T-helper 17 cell (primary cell): ENCODE data around the gene CDC42BPB. TPM values are rescaled to one million over a fixed set of nuclear protein-coding genes. Genes with fewer than 3 reads are reported as not detected.
A peak's percentile ranks its signal among the peaks of the same experiment; 100 is the strongest.
"Not testable (repeated sequence)": the region's sequence is repeated elsewhere in the genome, so short reads cannot be mapped to it uniquely, and the experiment has no call there.

Experiments used
- ATAC-seq: fragments of 150-1000 bp; cut with Tn5 transposase; 2 replicates; pipeline ENCODE4 v1.10.0; 2021; ENCODE audit warnings: mild to moderate bottlenecking, moderate library complexity
- DNase-seq, 3 donors: peaks; one replicate each; pipeline versions ENCODE4 v3.0.0 to v3.0.0-alpha.2; 2020 to 2021
- H3K9me3 ChIP-seq: one replicate; pipeline ENCODE4 v1.7.0; 2013; ENCODE audit warnings: low read length, mild to moderate bottlenecking; ENCODE audit not compliant: control insufficient read depth, poor library complexity, severe bottlenecking
- H3K27ac Mint-ChIP-seq: one replicate; pipeline ENCODE4 v1.8.0; 2022; ENCODE audit warnings: mild to moderate bottlenecking, moderate library complexity, mixed read lengths
- H3K27me3 Mint-ChIP-seq: one replicate; pipeline ENCODE4 v1.8.0; 2022; ENCODE audit warnings: mixed read lengths
- H3K36me3 Mint-ChIP-seq: one replicate; pipeline ENCODE4 v1.8.0; 2022; ENCODE audit warnings: low read depth, mixed read lengths
- H3K4me1 Mint-ChIP-seq: one replicate; pipeline ENCODE4 v1.8.0; 2022; ENCODE audit warnings: mild to moderate bottlenecking, mixed read lengths
- H3K4me3 Mint-ChIP-seq: one replicate; pipeline ENCODE4 v1.8.0; 2022; ENCODE audit warnings: mild to moderate bottlenecking, moderate library complexity, mixed read lengths
- total RNA-seq, 4 donors: library from RNA in 2 of 4; stranded (reverse) in 2 of 4; gene quantifications; one replicate each; pipeline ENCODE4 v1.2.3 and lab custom pipeline; 2022 to 2026

CDC42BPB gene
- total RNA-seq, 2 donors from 2014 or later, result 11.6 to 16.3 TPM

DNA sequence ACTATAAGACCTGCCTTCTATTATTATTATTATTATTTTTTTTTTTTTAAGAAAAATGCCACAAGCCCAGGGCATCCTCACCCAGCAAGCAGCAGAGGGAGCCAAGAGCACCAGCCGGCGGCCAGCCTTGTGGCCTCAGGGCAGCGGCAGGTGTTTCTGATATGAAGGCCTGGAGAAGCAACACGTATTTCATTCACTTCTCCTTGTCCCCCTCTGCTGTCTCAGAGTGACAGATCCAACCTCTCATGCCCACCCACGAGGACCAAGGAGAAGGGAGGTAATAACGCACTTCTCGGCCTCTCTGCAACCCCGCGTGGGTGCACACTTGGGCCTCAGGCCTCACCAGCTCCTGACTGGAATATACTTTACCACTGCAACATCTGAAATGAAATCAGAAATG, 25.4 kb downstream of the CDC42BPB start:
- no peak overlapping the region for H3K4me3 Mint-ChIP-seq
- H3K9me3 ChIP-seq, result no peaks in the 10 kb centered on the region
- DNase-seq (no peak), ATAC-seq (no peak)
- H3K36me3 Mint-ChIP-seq, result no peaks in the 10 kb centered on the region
- no peak overlapping the region for H3K27ac Mint-ChIP-seq
- peaks cover 5% of the 10 kb centered on the region for H3K4me1 Mint-ChIP-seq
- H3K27me3 Mint-ChIP-seq, result no peaks in the 10 kb centered on the region

DNA sequence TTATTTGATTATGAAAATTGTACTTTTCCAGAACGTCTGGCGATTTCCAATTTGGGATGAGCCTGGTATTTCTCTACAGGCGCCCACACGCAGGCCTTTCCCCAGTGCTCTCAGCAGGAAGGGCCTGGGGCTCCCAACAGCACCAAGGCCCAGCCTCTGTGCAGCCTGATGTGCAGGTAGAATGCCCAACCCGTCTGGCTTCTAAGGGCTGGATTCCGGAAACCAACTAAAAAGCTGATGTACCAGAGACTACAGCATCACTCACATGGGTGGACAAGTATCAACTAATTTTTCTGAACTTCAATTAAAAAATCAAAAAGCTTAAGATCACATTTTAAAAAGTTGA, 25.8 kb downstream of the CDC42BPB start:
- DNase-seq, result no peak

DNA sequence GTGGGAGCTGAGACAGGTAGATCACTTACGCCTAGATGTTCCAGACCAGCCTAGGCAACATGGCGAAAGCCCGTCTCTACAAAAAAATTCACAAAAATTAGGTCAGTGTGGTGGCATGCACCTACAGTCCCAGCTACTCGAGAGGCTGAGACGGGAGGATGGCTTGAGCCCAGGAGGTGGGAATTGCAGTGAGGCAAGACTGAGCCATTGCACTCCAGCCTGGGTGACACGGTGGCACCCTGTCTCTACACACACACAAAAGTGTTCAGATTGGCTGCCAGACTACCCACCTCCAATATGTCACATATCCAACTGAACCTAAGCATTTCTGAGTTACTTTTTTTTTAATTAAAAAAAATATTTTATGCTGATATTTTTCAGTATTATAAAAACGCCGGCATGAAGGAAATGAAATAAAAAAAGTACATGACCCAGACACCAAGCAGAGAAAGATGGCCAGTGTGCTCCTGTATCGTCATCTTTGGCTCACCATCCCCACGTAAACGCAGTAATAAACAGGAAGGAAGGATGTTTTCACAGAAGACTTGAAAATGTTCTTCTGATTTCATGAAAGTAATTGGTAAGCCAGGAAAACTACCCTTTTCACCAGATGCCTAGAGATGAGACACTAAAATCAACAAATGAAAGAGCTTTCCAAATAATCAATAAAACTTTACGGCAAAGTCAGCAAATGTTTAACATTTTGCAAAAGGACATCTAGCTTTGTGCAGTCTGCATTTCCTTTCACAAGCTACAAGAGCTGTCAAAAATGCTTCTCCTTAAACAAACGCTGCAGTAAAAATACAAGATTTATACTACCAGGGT, 26.4 kb downstream of the CDC42BPB start:
- no peaks in the 10 kb centered on the region for H3K36me3 Mint-ChIP-seq
- H3K27ac Mint-ChIP-seq, result no peak overlapping the region
- ATAC-seq (no peak), DNase-seq (no peak)
- H3K4me1 Mint-ChIP-seq, result peaks cover 5% of the 10 kb centered on the region
- no peaks in the 10 kb centered on the region for H3K27me3 Mint-ChIP-seq
- H3K4me3 Mint-ChIP-seq, result no peak overlapping the region
- H3K9me3 ChIP-seq, result no peaks in the 10 kb centered on the region

More for the DNA sequence above, 25.8 kb downstream of the CDC42BPB start:
- Mint-ChIP-seq H3K27me3 (no peaks in the 10 kb centered on the region), H3K4me1 (peaks cover 5% of the 10 kb centered on the region), H3K27ac (no peak overlapping the region), H3K4me3 (no peak overlapping the region), H3K36me3 (no peaks in the 10 kb centered on the region)
- H3K9me3 ChIP-seq, result no peaks in the 10 kb centered on the region
- ATAC-seq, result no peak

DNA sequence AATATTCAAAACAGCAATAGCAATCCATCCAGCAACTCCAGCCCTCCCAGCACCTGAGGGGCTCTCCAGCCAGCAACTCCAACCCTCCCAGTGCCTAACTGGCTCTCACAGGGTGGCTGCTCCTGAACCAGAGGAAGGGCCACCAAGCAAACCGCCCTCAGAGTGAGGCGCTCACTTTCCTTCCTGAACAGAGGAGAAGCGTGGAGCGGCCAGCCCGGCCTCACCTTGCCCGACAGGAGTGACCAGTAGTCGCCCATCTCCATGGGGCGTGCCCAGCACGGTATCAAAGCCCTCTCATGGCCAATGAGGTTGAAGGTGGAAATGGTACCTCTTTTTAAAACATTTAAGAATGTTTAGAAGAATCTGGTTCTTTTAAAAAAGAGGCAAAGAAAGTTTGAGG, 27.4 kb downstream of the CDC42BPB start:
- no peak overlapping the region for H3K27ac Mint-ChIP-seq

DNA sequence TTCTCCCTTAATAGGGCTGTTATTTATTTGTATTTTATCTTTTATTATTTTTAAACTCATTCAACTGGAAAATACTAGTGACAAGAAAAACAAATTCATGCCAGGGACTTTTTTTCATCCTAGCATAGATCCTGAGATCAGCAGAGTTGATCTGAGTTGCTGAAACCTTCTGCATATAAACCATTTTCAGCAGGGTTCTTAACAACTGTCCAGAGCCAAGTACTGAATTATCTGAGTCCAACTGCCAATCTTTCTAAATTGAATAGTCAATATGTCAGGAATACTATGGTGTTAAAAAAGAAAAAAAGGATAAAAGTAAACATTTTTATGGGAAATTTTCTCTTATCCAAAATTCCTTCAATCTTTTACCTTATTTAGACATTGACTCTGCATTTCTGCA, 28.6 kb downstream of the CDC42BPB start:
- Mint-ChIP-seq H3K4me3 (no peak overlapping the region), H3K36me3 (no peaks in the 10 kb centered on the region), H3K27ac (no peak overlapping the region), H3K27me3 (no peaks in the 10 kb centered on the region), H3K4me1 (peaks cover 12% of the 10 kb centered on the region)
- no peak for ATAC-seq
- no peak for DNase-seq
- H3K9me3 ChIP-seq, result no peaks in the 10 kb centered on the region

More for the DNA sequence above, 27.4 kb downstream of the CDC42BPB start:
- Mint-ChIP-seq H3K27me3 (no peaks in the 10 kb centered on the region), H3K36me3 (no peaks in the 10 kb centered on the region), H3K4me1 (peaks cover 7% of the 10 kb centered on the region), H3K4me3 (no peak overlapping the region)
- DNase-seq (no peak), ATAC-seq (no peak)
- H3K9me3 ChIP-seq, result no peaks in the 10 kb centered on the region

DNA sequence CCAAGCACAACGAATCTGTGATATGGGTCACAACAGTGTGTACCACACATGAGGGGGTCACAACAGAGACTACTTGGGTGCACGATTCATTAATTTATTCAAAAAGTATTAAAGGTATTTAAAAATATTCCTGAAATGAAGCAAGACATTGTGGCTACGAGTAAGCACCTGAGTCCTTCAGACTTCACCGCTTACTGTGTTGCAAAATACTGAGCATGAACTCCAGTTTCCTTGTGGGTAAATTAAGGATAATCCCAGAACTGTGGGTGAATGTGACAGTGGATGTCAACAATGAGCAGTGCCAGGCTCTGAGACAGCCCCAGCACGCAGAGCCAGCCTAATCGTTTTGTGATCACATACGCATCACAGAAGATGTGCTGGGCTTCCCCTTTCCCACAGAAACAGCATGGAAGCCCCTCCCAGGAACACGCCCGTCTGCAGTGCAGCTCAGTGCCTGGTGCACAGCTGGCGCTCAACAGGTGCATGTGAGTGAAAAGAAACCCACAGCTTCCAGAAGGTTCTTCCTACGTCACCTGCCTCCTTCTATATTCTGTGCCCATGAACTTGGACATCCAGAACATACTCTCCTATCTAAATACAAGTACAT, 29.1 kb downstream of the CDC42BPB start:
- Mint-ChIP-seq H3K4me1 (peaks cover 14% of the 10 kb centered on the region), H3K36me3 (no peaks in the 10 kb centered on the region), H3K4me3 (no peak overlapping the region), H3K27me3 (no peaks in the 10 kb centered on the region), H3K27ac (no peak overlapping the region)
- DNase-seq (no peak), ATAC-seq (no peak)
- no peaks in the 10 kb centered on the region for H3K9me3 ChIP-seq

DNA sequence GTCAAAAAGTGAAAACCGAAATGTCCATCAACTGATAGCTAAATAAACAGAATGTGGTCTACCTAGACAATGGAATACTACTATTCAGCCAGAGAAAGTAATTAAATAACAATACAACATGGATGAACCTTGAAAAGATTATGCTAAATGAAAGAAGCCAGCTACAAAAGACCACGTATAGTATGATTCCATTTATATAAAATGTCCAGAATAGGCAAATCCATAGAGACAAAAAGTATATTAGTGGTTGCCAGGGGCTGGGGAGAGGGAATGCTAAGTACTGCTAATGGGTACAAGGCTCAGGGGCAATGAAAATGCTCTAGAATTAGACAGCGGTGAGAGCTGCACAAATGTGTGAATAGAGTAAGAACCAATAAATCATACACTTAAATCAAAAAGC, 29.9 kb downstream of the CDC42BPB start:
- Mint-ChIP-seq H3K4me3 (no peak overlapping the region), H3K4me1 (peaks cover 14% of the 10 kb centered on the region), H3K27ac (peak overlapping the region; percentile 37), H3K27me3 (no peaks in the 10 kb centered on the region), H3K36me3 (no peaks in the 10 kb centered on the region)
- ATAC-seq, result no peak
- no peaks in the 10 kb centered on the region for H3K9me3 ChIP-seq
- DNase-seq, result no peak

DNA sequence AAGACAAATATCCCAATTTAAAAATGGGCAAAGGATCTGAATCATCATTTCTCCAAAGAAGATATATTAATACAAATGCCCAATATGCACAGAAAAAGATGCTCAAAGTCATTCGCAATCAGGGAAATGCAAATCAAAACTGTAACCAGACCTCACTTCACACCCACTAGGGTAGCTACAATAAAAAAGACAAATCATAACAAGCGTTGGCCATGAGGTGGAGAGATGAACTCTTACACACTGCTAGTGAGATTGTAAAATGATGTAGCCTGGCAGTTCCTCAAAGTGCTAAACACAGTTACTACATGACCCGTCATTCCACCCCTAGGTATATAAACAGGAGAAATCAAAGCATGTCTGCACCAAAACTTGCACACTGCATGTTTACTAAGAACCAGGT, 30.4 kb downstream of the CDC42BPB start:
- ATAC-seq (no peak), DNase-seq (no peak)
- Mint-ChIP-seq H3K36me3 (no peaks in the 10 kb centered on the region), H3K4me3 (no peak overlapping the region), H3K4me1 (peaks cover 14% of the 10 kb centered on the region), H3K27me3 (no peaks in the 10 kb centered on the region), H3K27ac (peak overlapping the region; percentile 37)
- H3K9me3 ChIP-seq, result no peaks in the 10 kb centered on the region

DNA sequence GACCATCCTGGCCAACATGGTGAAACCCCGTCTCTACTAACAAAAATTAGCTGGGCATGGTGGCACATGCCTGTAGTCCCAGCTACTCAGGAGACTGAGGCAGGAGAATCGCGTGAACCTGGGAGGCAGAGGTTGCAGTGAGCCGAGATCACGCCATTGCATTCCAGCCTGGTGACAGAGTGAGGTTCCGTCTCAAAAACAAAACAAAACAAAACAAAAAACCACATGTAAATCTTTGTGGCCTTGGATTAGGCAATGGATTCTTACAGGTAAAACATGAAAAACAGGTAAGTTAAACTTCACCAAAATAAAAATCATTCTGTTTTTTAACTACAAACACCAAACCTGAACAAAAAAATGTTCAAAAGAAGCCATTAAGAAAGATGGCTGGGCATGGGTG, 31.2 kb downstream of the CDC42BPB start:
- H3K36me3 Mint-ChIP-seq, ATAC-seq, DNase-seq, H3K27me3 Mint-ChIP-seq, H3K27ac Mint-ChIP-seq, H3K9me3 ChIP-seq, H3K4me3 Mint-ChIP-seq: not testable (repeated sequence)
- peaks cover 16% of the 10 kb centered on the region for H3K4me1 Mint-ChIP-seq

DNA sequence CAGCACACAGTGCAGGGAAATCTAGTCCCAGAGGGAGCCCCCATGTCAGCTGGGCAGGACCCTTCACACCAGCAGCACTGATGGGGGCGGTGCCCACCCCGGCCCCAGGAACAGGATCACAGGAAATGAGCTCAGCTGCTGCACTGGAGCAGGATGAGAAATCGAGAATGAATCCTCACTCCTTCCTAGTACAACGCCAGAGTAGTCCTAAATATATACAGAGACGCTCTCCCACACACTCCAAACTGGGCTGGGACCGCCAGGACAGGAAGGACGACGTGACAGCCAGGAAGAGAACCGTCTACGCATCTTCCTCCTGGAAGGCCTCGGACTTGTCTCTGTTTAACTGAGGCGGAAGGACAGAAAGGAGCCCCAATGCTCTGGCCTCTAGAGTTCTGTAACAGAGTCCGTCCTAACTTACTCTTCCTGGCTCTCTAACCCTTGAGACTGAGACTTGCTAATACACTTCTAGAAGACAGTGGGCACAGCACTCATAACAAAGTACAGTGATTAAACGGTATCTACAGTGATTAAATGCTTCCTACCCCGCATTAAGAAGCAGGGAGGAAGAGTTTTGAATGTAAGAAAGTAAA, 33.4 kb downstream of the CDC42BPB start:
- Mint-ChIP-seq H3K36me3 (peaks cover 2% of the 10 kb centered on the region), H3K4me1 (peaks cover 20% of the 10 kb centered on the region), H3K27me3 (peaks cover 8% of the 10 kb centered on the region), H3K27ac (peak overlapping the region; percentile 32), H3K4me3 (no peak overlapping the region)
- DNase-seq (no peak), ATAC-seq (no peak)
- H3K9me3 ChIP-seq, result no peaks in the 10 kb centered on the region

DNA sequence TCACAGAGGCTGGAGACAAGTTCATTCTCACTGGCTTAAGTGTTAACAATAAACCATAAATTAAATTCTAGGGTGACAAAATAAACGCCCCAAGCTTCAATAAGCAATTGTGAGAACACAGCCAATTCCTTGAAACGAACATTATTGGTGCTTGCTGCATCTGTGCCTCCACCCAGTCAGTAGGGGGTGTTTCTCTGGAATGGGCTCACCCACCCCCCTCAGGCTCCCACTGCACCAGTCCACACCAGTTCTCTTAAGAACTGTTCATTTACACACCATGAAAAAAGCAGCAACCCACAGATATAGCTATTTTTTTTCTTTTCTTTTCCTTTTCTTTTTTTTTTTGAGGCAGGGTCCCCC, 34.7 kb downstream of the CDC42BPB start:
- no peaks in the 10 kb centered on the region for H3K9me3 ChIP-seq
- no peak overlapping the region for H3K4me3 Mint-ChIP-seq
- peaks cover 8% of the 10 kb centered on the region for H3K27me3 Mint-ChIP-seq
- ATAC-seq, result no peak
- no peak overlapping the region for H3K27ac Mint-ChIP-seq
- no peak for DNase-seq
- peaks cover 20% of the 10 kb centered on the region for H3K4me1 Mint-ChIP-seq
- peaks cover 2% of the 10 kb centered on the region for H3K36me3 Mint-ChIP-seq

DNA sequence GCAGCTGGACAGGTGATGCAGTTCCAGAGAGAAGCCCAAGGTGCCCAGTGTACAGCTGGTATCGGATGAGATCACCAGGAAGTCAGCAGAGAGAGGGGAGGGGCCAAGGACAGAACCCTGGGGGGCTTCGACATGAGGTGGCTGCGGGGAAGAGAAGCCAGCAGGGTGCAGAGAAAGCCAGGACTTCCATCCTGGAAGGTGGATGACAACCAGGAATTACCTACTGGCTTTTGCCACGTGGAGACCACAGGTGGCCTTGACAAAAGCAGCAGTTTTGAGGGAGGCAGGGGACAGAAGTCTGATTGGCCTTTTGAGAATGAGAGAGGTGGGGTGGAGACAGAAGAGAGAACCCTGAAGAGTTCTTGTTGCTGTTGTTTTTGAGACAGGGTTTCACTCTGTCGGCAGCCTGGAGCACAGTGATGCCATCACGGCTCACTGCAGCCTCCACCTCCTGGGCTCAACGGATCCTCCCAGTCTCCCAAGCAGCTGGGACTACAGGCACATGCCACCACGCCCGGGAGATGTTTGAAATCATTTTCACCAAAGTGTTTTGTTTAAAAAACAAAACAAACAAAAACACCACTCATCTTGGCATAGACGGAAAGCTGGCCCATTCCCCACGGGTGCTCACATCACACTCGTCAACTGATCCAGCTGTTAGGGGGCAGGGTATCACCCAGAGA, 35.2 kb downstream of the CDC42BPB start:
- ATAC-seq (no peak), DNase-seq (no peak)
- Mint-ChIP-seq H3K4me1 (peaks cover 17% of the 10 kb centered on the region), H3K27me3 (peaks cover 8% of the 10 kb centered on the region), H3K36me3 (peaks cover 2% of the 10 kb centered on the region), H3K4me3 (peak overlapping the region; percentile 86), H3K27ac (peak overlapping the region; percentile 82)
- H3K9me3 ChIP-seq, result no peaks in the 10 kb centered on the region

DNA sequence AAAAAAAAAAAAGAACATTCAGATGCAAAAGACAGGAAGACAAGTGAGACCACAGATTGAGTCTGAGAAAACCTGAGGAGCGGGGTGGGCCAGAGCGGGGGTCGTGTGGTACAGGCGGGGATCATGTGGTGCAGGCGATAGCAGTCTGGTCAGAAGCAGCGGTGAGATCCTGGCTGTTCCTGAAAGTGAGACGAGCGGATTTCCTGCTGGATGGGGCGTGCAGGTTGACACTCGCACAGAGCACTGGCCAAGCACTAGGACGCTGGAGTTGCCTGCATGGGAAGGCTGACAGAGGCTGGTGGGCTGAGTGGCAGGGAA, 35.7 kb downstream of the CDC42BPB start:
- H3K27me3 Mint-ChIP-seq, result peaks cover 8% of the 10 kb centered on the region
- peaks cover 17% of the 10 kb centered on the region for H3K4me1 Mint-ChIP-seq
- H3K27ac Mint-ChIP-seq, result peak overlapping the region; percentile 82
- peaks cover 2% of the 10 kb centered on the region for H3K36me3 Mint-ChIP-seq
- ATAC-seq, result no peak
- H3K9me3 ChIP-seq, result no peaks in the 10 kb centered on the region
- H3K4me3 Mint-ChIP-seq, result peak overlapping the region; percentile 86
- DNase-seq, result no peak
